HG03460 (cell line): ENCODE results near the gene GLB1L2.

Source experiments
- ATAC-seq: cut with Tn5 transposase; IDR thresholded peaks from one replicate; pipeline ENCODE4 v1.9.1; 2021; ENCODE audit not compliant: unreplicated experiment

The GLB1L2 gene

GRCh38 chr11:134364261-134364660, 32.5 kb downstream of the GLB1L2 start:
- no peak for ATAC-seq

- no peak for ATAC-seq
Observed at GRCh38 chr11:134365011-134365925, 33.5 kb downstream of the GLB1L2 start.

- ATAC-seq: no peak
Observed at GRCh38 chr11:134366254-134366653, 34.5 kb downstream of the GLB1L2 start.

GRCh38 chr11:134367781-134368180, 36.0 kb downstream of the GLB1L2 start:
- no peak for ATAC-seq

- no peak for ATAC-seq
Observed at GRCh38 chr11:134369656-134370525, 38.1 kb downstream of the GLB1L2 start.

GRCh38 chr11:134370526-134371435, 39.0 kb downstream of the GLB1L2 start:
- no peak for ATAC-seq

GRCh38 chr11:134371436-134372185, 39.8 kb downstream of the GLB1L2 start:
- ATAC-seq: no peak

GRCh38 chr11:134372536-134372935, 40.7 kb downstream of the GLB1L2 start:
- no peak for ATAC-seq

GRCh38 chr11:134372961-134373360, 41.2 kb downstream of the GLB1L2 start:
- no peak for ATAC-seq

- no peak for ATAC-seq
Observed at GRCh38 chr11:134373591-134374052, 41.8 kb downstream of the GLB1L2 start.

- ATAC-seq: no peak
Observed at GRCh38 chr11:134374171-134374570, 42.4 kb downstream of the GLB1L2 start.

GRCh38 chr11:134374891-134375550, 43.2 kb downstream of the GLB1L2 start:
- no peak for ATAC-seq

- ATAC-seq: no peak
Observed at GRCh38 chr11:134376150-134376921, 44.5 kb downstream of the GLB1L2 start.

GRCh38 chr11:134377876-134378275, 46.1 kb downstream of the GLB1L2 start:
- no peak for ATAC-seq

- ATAC-seq: no peak
Observed at GRCh38 chr11:134379241-134379640, 47.5 kb downstream of the GLB1L2 start.

- ATAC-seq: no peak
Observed at GRCh38 chr11:134380229-134380628, 48.4 kb downstream of the GLB1L2 start.

- ATAC-seq: no peak
Observed at GRCh38 chr11:134380785-134381184, 49.0 kb downstream of the GLB1L2 start.

GRCh38 chr11:134382257-134382656, 50.5 kb downstream of the GLB1L2 start:
- no peak for ATAC-seq

- ATAC-seq: no peak
Observed at GRCh38 chr11:134382830-134383229, 51.0 kb downstream of the GLB1L2 start.
